CD4-positive, alpha-beta T cell treated with Interleukin-17A for 1 hour (primary cell): ENCODE results near the gene DGKQ.
"Not testable (repeated sequence)": the region's sequence is repeated elsewhere in the genome, so short reads cannot be mapped to it uniquely, and the experiment has no call there.

ENCODE experiments used
- DNase-seq: peaks from one replicate; pipeline ENCODE4 v3.0.0-alpha.2; 2020

The DGKQ gene

GRCh38 chr4:918591-918990 is 54.8 kb downstream of the DGKQ start:
- DNase-seq = not testable (repeated sequence)

- no peak for DNase-seq
These were observed 55.4 kb downstream of the DGKQ start for GRCh38 chr4:917992-918391.

GRCh38 chr4:917466-917865 is 55.9 kb downstream of the DGKQ start:
- DNase-seq = no peak

- DNase-seq = peak; percentile 7
These were observed 57.8 kb downstream of the DGKQ start for GRCh38 chr4:915595-915994.

GRCh38 chr4:915041-915474 is 58.3 kb downstream of the DGKQ start:
- no peak for DNase-seq

- DNase-seq = no peak
These were observed 58.8 kb downstream of the DGKQ start for GRCh38 chr4:914531-914930.

GRCh38 chr4:913280-913618 is 60.1 kb downstream of the DGKQ start:
- DNase-seq = no peak

GRCh38 chr4:912548-913279 is 60.7 kb downstream of the DGKQ start:
- no peak for DNase-seq

GRCh38 chr4:911871-912490 is 61.4 kb downstream of the DGKQ start:
- DNase-seq = no peak

- DNase-seq = no peak
These were observed 62.1 kb downstream of the DGKQ start for GRCh38 chr4:911221-911751.

- DNase-seq = no peak
These were observed 62.8 kb downstream of the DGKQ start for GRCh38 chr4:910366-911091.

GRCh38 chr4:909821-910220 is 63.5 kb downstream of the DGKQ start:
- no peak for DNase-seq

- no peak for DNase-seq
These were observed 64.2 kb downstream of the DGKQ start for GRCh38 chr4:909131-909571.
